ENCODE results near the gene TSPAN11.

The TSPAN11 gene

GRCh38 chr12:31029468-31029867, 102.9 kb downstream of the TSPAN11 start:
- Histone ChIP-seq H3K36me3 (ENCODE audit: low read depth) (no peaks in the 10 kb centered on the region), H3K27me3 (ENCODE audit: insufficient read depth, poor library complexity, severe bottlenecking) (no peaks in the 10 kb centered on the region), H3K9me3 (ENCODE audit: severe bottlenecking) (no peaks in the 10 kb centered on the region), H3K4me3 (ENCODE audit: severe bottlenecking) (no peak overlapping the region), H3K4me1 (ENCODE audit: insufficient read depth, poor library complexity, severe bottlenecking) (no peaks in the 10 kb centered on the region), H3K27ac (ENCODE audit: poor library complexity, severe bottlenecking) (no peak overlapping the region)
- DNase-seq (ENCODE audit: low spot score): no peak
- TF ChIP-seq CTCF (IDR thresholded peaks at IDR 0.05; ENCODE audit: poor library complexity, severe bottlenecking): no peak
- no peak for ATAC-seq (ENCODE audit: low read depth)

- Histone ChIP-seq H3K36me3 (ENCODE audit: low read depth) (no peaks in the 10 kb centered on the region), H3K27me3 (ENCODE audit: insufficient read depth, poor library complexity, severe bottlenecking) (no peaks in the 10 kb centered on the region), H3K4me3 (ENCODE audit: severe bottlenecking) (no peak overlapping the region), H3K4me1 (ENCODE audit: insufficient read depth, poor library complexity, severe bottlenecking) (no peaks in the 10 kb centered on the region), H3K9me3 (ENCODE audit: severe bottlenecking) (no peaks in the 10 kb centered on the region), H3K27ac (ENCODE audit: poor library complexity, severe bottlenecking) (no peak overlapping the region)
- no peak for DNase-seq (ENCODE audit: low spot score)
- no peak for ATAC-seq (ENCODE audit: low read depth)
- TF ChIP-seq CTCF (IDR thresholded peaks at IDR 0.05; ENCODE audit: poor library complexity, severe bottlenecking): no peak
Observed at GRCh38 chr12:31029916-31030562, 103.5 kb downstream of the TSPAN11 start.

GRCh38 chr12:31031951-31032335, 105.4 kb downstream of the TSPAN11 start:
- no peak for ATAC-seq (ENCODE audit: low read depth)
- no peak for DNase-seq (ENCODE audit: low spot score)
- no peak for TF ChIP-seq CTCF (IDR thresholded peaks at IDR 0.05; ENCODE audit: poor library complexity, severe bottlenecking)
- H3K27me3 ChIP-seq (ENCODE audit: insufficient read depth, poor library complexity, severe bottlenecking): no peaks in the 10 kb centered on the region
- no peaks in the 10 kb centered on the region for H3K4me1 ChIP-seq (ENCODE audit: insufficient read depth, poor library complexity, severe bottlenecking)
- H3K36me3 ChIP-seq (ENCODE audit: low read depth): no peaks in the 10 kb centered on the region
- no peak overlapping the region for H3K4me3 ChIP-seq (ENCODE audit: severe bottlenecking)
- H3K27ac ChIP-seq (ENCODE audit: poor library complexity, severe bottlenecking): no peak overlapping the region
- H3K9me3 ChIP-seq (ENCODE audit: severe bottlenecking): no peaks in the 10 kb centered on the region

GRCh38 chr12:31033146-31033545, 106.6 kb downstream of the TSPAN11 start:
- DNase-seq (ENCODE audit: low spot score): no peak
- no peak overlapping the region for H3K4me3 ChIP-seq (ENCODE audit: severe bottlenecking)
- no peaks in the 10 kb centered on the region for H3K27me3 ChIP-seq (ENCODE audit: insufficient read depth, poor library complexity, severe bottlenecking)
- H3K9me3 ChIP-seq (ENCODE audit: severe bottlenecking): no peaks in the 10 kb centered on the region
- TF ChIP-seq CTCF (IDR thresholded peaks at IDR 0.05; ENCODE audit: poor library complexity, severe bottlenecking): no peak
- H3K36me3 ChIP-seq (ENCODE audit: low read depth): no peaks in the 10 kb centered on the region
- no peak overlapping the region for H3K27ac ChIP-seq (ENCODE audit: poor library complexity, severe bottlenecking)
- no peaks in the 10 kb centered on the region for H3K4me1 ChIP-seq (ENCODE audit: insufficient read depth, poor library complexity, severe bottlenecking)
- no peak for ATAC-seq (ENCODE audit: low read depth)

- Histone ChIP-seq H3K27ac (ENCODE audit: poor library complexity, severe bottlenecking) (no peak overlapping the region), H3K9me3 (ENCODE audit: severe bottlenecking) (no peaks in the 10 kb centered on the region), H3K4me1 (ENCODE audit: insufficient read depth, poor library complexity, severe bottlenecking) (no peaks in the 10 kb centered on the region), H3K27me3 (ENCODE audit: insufficient read depth, poor library complexity, severe bottlenecking) (no peaks in the 10 kb centered on the region), H3K4me3 (ENCODE audit: severe bottlenecking) (no peak overlapping the region), H3K36me3 (ENCODE audit: low read depth) (no peaks in the 10 kb centered on the region)
- TF ChIP-seq CTCF (IDR thresholded peaks at IDR 0.05; ENCODE audit: poor library complexity, severe bottlenecking): no peak
- ATAC-seq (ENCODE audit: low read depth) (no peak), DNase-seq (ENCODE audit: low spot score) (no peak)
Observed at GRCh38 chr12:31033681-31034080, 107.1 kb downstream of the TSPAN11 start.

All from RWPE2 (cell line).